NOMO-1 (cell line): ENCODE measurements around the gene UBASH3B.
A peak's percentile ranks its signal among the peaks of the same experiment; 100 is the strongest.

Experiments used
- DNase-seq, 2 experiments: peaks; one replicate each; lab custom pipeline; 2025; ENCODE audit not compliant: unreplicated experiment in 2 of 2; lab: John Stamatoyannopoulos, UW

UBASH3B gene

DNA sequence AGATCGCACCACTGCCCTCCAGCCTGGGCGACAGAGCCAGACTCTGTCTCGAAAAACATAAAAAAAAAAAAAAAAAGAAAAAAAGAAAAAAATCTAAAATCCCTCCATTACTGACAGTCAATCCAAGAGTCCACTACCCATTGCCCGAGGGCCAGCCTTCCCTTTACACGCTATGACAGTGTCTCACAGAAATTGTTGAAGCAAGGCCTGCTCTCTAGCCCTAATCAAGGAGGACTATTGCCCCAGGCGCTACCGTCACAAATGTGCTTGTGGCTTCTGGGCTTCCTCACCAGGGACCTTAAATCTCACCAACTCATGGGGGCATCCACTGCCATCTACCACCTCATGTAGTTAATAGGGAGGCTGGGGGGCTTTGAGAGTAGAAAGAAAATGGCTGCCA, 49.9 kb downstream of the UBASH3B start:
- no peak for DNase-seq

DNA sequence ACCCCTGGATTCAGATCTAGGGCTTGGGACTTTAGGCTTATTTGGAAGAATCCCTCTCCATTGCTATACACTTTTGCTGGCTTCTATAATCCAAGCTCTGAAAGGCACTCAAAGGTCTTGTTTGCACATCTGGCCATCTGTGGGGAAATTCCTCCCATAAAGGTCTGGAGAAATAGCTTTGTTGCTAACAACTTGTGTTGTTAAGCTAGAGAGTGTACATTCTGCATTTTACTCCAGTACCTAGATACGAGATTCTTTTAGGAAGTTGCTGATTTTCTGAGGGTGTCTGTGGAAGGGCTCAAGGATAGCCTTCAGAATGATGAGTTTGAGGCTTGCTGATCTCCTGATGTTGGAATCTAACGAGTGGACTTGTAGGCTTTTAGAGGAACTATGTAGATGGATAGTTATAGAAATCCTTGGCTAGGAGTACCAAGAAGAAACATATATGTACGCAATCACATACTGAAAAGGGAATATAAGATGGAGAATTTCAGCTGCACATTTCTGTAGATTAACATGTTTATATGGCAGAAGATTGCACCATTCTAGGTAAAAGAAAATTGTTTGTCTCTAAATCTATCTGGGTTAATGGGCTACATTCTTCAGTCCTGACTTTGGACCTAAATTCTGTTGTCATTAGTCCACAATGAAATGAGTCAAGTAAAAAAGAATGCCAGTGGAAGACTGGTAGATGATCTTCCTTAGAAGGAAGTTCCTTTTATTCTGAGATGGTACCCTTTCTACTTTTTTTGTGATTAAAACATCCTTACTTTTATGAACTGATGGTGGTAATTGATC, 51.0 kb downstream of the UBASH3B start:
- no peak for DNase-seq

DNA sequence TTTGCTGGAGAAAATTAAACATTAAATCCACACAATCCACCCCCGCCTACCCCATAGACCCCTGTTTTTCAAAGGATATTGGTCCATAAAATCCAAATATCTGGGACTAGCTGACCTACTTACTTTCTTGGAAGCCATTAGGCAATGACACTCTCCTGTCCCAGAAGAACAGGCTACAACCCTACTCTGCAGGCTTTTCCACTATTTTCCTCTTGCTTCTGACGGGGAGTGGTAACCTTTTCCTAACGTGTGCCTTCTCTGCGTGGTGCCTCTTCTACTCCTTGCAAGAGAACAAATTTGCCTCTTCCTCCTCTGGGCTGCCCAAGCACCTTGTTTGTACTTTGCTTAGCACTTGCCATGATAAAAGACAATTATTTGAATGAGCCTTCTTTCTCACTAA, 51.6 kb downstream of the UBASH3B start:
- no peak for DNase-seq

DNA sequence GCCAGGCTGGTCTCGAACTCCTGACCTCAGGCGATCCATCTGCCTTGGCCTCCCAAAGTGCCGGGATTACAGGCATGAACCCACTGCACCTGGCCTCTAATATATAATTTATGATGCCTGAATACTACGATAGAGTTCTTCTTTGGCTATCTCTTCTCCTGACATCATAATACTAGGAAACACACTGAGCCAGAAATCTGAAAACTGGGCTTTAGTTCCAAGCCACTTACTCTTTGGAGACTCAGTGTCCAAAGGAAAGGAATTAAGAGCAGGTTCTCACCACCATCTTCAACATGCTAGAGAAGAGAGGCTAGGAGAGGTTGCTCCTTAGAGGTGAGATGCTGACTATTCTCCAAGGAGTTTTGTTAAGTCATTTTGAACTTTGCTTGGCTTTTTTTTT, 52.4 kb downstream of the UBASH3B start:
- no peak for DNase-seq

DNA sequence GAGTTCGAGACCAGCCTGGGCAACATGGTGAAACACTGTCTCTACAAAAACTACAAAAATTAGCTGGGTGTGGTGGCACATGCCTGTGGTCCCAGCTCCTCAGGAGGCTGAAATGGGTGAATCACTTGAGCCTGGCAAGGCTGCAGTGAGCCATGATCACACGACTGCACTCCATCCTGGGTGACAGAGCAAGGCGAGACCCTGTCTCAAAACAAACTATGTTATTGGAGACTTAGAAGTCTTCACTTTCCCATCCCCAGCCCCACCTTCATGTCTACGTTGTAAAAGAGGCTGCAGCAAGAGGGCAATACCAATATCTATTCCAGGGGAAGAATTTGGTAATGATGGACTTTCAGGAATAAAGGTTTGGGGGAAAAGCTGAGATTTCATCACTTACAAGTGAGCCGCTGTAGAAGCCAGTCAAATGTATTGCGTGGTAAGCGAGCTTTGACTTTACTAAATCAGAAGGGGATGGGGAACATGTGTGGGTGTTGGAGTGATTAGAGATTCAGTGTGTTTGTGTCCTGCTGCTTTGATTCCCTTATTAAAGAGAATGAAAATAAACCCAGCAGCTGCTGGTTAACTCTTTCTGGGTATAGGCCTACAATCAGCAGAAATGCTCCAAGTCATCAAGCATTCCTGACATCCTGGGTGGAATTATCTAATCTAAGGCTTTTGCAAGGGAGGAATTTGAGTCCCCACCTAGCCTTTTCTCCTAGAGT, 53.7 kb downstream of the UBASH3B start:
- no peak for DNase-seq

DNA sequence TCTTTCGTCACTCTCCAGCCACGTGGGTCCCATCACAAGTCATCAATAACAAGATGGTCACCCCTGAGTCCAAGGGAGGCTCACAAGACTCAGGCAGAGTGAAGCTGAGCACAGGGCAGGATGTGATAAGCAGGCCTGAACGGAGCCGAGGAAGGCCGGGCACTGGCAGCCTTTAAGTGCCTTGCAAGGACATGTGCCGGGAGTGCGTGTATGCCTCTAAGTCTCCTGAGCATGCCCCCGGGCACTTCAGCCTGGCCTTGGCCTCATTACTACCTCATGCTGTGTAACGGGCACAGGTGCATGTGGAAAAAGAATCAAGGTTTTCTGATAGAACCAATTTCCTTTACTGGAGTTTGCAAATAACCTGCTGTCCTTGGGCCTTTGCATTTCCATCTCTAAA, 55.8 kb downstream of the UBASH3B start:
- no peak for DNase-seq

DNA sequence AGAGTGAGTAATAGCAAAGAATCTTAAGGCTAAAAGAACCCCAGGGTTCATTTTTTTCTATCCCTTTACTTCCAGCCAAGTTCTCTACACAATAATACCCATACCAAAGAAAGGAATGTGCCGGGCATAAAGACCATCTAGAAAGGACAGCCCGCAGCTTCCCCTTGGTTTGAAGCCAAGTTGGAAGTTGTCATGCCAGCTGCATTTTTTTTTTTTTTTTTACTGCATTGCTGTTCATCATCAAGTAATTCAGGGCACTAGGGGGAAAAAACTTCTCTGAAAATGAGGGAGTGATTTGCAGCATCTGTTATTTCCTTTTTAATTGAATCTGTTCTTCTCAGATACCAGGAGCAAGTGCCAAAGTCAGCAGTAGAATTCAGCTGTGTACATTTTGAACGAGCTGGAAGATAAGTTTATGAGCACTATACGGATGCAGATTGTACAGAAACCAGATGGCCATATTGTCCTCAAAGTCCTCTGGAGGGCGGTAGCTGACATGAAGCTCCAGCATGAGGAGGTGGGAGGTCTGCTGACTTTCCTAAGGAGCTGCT, 56.4 kb downstream of the UBASH3B start:
- no peak for DNase-seq

DNA sequence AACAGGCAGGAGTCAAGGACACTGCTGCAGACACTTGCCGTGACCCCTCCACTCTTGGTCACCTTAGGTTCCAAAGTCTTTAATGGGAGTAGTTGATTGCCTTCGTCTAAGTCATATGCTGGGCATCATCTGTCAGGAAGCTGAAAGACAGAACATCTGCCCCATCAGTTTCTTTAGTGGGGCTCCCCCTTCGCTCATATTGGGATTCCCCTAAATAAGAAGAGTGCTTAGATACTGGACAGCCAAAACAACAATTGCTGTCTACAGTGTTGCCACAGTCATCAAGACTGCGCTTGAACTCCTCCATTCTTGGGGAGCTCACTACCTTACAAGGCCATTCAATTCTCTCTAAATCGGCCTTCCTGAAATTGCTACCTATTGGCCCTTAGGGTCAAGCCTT, 58.5 kb downstream of the UBASH3B start:
- no peak for DNase-seq

DNA sequence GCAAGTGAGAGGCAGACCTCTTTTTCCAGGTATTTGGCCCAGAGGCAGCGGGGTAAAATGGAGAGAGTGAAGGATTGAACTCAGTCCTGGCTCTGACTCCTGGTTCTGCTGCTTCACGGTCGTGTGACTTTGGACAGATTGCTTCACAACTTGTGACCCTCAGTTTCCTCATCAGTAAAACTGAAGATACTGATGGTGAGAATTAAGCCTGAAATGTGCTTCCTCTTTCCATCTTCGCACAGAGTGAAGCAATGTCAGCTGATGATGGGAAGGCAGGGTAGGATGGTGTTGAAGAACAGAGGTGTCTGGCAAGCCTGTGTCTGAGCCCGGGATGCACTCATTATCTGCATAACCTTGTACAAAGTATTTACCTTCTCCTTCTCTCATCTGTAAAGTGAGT, 59.0 kb downstream of the UBASH3B start:
- peak; percentile 53 to 73 for DNase-seq

DNA sequence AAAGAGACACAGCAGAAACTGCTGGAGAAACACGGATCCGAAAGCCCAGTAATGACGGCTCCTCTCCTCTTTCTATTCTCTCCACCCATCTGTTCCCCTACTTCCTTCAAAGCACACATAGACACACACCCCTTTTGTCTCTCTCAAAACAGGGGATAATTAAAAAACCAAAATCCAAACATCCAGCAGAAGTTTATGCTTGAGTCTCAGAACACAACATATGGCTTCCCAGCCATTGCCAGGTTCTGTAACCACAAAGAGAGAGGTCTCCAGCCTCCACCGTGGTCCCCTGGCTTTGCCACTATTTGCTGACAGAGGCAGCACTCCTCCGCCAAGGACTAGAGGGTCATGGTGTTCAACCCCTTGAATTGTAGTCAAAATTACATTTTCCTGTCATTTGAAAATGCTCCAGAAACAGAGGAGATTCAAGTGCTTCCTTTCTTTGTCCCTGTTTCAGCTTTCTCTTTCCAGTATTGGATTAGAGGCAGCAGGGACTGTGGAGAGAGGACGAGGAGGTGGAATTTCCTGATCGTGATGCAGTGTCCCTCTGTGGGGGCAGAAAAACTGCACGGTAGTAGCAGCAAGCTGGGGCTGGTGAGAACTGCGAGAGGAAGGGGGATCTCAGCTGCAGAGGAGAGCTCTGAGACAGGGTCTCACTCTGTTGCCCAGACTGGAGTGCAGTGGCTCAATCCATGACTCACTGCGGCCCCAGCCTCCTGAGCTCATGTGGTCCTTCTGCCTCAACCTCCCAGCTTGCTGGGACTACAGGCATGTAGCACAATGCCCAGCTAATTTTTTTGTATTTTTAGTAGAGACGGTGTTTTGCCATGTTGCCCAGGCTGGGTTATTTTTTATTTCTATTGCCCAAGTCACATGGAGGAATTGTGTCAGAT, 60.3 kb downstream of the UBASH3B start:
- DNase-seq = no peak

DNA sequence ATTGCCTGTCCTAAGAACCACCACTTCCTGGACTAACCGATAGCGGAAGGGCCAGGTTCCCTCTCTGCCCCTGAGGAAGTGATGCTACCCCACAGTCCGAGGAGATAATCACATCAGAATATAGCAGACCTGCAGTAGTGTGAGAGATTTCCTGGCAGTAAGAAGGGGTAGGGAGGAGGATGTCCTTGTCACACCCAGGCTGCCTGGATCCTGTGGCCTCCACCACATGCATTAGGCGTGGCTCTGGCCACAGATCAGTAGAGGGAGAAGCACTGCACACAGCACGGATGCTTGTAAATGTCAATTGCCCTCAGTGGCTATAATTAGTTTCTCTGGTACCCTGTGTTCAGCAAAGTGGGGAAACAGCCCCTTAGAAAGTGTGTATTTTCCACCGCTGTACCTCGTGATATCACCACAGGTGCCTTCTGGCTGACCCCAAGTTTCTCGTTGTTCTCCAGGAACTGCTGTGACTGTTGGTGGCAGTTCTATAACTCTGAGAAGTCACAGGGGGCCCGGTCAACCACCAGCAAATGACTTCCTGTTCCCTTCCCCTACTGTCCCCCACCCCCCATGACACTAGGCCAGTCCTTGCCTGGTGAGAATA, 61.8 kb downstream of the UBASH3B start:
- peak; percentile 96 to 97 for DNase-seq

DNA sequence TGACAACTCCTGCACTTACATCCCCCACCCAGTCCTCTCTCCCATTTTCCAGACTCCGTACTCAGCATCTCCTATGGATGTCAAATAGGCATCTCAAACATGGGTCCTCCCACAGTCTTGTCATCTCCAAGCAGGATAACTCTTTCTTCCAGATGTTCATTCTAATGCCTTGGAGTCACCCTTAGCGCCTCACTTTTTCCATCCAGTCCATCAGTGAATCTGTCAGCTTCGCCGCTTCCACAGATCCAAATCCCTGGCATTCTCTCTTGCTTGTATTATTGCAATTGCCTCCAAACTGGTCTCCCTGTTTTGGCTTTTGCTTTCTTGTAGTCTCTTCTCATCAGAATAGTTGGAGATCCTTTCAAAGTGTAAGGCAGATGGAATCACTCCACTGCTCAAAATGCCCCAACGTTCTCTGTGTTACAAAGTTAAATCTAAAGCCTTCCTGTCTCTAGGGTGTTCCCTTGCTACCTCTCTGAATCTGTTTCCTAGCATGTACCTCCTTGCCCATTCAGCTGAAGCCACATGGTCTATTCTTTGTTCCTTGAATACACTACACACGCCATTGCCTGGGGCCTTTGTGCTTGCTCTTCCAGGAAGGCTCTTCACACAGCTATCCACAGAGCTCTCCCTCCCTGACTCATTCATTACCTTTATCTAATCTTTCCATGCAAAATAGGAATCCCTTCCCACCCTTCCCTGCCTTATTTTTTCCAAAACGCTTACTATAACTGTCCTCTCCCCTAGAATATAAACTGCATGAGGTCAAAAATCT, 64.8 kb downstream of the UBASH3B start:
- DNase-seq = no peak

DNA sequence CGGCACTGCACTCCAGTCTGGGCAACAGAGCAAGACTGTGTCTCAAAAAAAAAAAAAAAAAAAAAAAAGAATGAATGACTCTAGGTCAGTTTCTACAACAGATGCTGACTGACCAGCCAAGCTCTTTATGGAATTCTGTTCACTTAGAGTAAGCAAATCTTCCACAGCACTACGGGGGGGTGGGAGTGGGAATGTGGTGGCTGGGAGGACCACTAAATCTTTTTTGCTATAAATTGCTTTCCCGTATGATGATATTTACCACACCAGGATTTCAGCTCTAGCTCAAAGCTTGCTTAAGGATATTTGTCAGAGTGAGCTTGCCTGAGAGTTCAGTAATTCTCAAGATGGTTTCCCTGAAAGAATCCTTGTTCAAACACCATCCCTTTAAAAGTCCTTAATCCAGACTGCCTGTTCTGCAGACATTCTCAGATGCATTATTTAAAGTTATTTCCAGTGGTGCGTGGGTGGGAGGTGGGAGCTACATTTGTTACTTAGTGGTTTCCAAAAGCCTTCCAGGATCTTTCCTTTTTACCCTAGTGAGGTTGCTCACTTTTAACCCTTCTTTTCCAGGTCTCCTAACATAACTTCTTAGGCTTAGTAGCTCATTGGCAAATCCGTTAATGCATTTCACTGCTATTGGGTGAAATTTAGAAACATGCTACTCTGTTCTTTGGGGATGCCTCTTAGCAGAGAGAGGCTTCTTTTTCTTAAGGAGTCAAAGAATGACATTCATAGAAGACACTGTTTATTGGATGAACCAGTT, 65.9 kb downstream of the UBASH3B start:
- no peak for DNase-seq

DNA sequence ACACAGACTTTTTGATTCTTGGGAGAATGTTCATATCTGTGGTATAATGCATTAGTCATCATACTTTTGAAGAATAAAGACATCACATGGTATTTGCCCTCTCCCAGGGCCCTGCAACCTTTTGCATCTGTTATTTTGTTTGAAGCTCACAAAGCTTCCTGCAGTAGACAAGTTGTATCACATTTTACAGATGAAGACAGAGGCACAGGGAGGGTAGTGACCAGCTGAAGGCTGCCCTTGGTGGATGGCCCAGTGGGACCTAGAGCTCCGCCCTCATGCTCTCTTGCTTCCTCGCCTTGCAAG, 66.4 kb downstream of the UBASH3B start:
- no peak for DNase-seq

DNA sequence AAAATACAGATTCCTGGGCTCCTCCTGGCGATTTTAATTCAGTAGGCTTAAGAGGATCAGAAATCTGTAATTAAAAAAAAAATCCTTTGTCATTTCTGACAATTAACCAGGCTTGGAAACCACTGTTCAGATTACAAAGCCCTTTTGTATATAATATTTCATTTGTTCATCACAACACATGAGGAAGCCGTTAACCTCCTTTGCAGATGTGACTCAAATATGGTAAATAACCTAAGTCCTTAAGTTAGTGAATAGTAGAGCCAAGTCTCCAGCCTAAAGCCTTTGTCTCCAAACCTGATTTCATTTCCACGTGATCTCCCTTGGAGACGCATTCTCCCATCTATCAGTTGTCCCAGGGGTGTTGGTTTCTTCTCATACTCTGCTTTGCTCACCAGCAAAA, 67.6 kb downstream of the UBASH3B start:
- DNase-seq = no peak

DNA sequence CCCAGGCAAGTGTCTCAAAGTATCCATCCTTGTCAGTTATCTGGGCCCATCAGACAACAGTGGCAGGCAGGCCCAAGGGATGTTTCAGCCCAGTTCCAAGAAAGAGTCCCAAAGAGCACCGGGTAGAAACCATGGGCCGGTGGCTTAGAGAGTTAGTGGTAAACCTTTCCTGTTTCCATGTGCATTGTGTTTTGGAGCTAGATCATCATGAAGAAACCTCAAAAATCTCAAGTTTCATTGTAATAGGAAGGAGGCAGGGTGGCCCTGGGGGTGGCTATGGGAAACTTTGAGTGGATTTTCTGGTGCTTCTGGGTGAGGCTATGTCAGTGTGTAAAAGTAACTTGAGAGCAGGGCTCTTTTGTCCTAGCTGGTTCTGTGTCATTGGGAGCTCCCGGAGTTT, 68.1 kb downstream of the UBASH3B start:
- DNase-seq = no peak

DNA sequence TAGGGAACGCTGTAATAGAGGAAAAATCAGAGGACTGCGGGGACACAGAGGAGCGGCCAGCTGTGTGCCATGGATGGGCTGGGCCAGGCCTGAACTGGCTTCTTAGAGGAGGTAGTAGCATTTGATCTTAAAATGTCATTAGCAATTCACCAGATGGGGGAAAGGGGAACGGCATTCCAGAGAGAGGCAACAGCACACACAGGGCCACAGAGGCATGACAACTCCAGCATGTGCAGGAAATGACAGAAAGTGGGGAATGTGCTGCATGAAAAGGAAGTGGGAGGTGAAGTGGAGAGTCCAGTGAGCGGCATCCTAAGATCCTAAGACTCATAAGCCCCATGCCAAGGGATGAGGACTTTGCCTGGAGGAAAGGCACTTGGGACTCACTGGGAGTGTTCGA, 69.0 kb downstream of the UBASH3B start:
- DNase-seq = no peak

DNA sequence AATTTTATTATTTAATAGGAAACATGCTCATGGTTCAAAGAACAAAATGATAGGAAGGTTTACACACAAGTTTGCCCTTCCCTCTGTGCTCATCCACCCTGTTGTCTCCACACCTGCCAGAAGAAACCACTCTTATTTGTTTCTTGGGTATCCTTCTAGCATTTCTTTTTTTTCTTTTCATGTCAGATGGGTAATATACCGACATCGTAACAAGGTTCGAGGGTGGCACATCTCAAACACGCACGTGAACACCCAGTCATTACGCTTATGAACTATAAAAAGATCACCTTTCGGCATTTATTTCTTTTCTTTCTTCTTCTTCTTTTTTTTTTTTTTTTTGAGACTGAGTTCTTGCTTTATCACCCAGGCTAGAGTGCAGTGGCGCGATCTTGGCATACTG, 70.5 kb downstream of the UBASH3B start:
- no peak for DNase-seq
